HCT116 (cell line): ENCODE measurements around the gene KAT6B. TPM values are rescaled to one million over a fixed set of nuclear protein-coding genes. Genes with fewer than 3 reads are reported as not detected.

Experiments
- ATAC-seq: fragments of 200-7000 bp; cut with Tn5 transposase; 2 replicates; pipeline ENCODE4 v1.9.1; 2020; ENCODE audit warnings: mild to moderate bottlenecking, moderate library complexity
- BruUV-seq: library from RNA; stranded (reverse); fragments of 400-500 nt; replicated peaks from 2 replicates; lab custom pipeline; 2021; lab: Mats Ljungman, UMichigan
- CTCF ChIA-PET: fragments of 300-600 bp; sonication (Branson Sonifier 250); formaldehyde crosslinking; loops from one replicate; lab custom pipeline; 2021; ENCODE audit warnings: antibody characterized with exemption; lab: Charles Lee
- POLR2A ChIA-PET: fragments of 300-600, 350-600 bp; sonication (Branson Sonifier 250); formaldehyde crosslinking; loops from one replicate; lab custom pipeline; 2021; ENCODE audit warnings: antibody characterized with exemption; lab: Charles Lee
- RAD21 ChIA-PET, 2 experiments: fragments of 300-600 bp; sonication (Branson Sonifier 250); formaldehyde crosslinking; loops; one replicate each; lab custom pipeline; 2023; ENCODE audit warnings: low total read pairs in 2 of 2; ENCODE audit not compliant: uncharacterized antibody in 2 of 2, unreplicated experiment in 2 of 2, low non-redundant PET in 1 of 2; lab: Charles Lee
- DNase-seq: peaks from one replicate; pipeline ENCODE4 v3.0.0-alpha.2; 2010; ENCODE audit warnings: low read depth, low spot score
- H2AFZ ChIP-seq: fragments of 200-600 bp; shearing (Covaris generic), sonication (generic); 2 replicates; pipeline ENCODE4 v1.6.1; 2017; ENCODE audit warnings: low read depth, mixed run types, mixed read lengths, antibody characterized with exemption, low read length; ENCODE audit not compliant: poor library complexity, severe bottlenecking
- H3K27ac ChIP-seq: 2 replicates; pipeline ENCODE4 v1.5.1; 2012; ENCODE audit warnings: low read depth, low read length
- H3K27me3 ChIP-seq: fragments of 200-600 bp; sonication (generic); 2 replicates; pipeline ENCODE4 v1.6.1; 2016; ENCODE audit warnings: mixed run types, low read length, mixed read lengths; ENCODE audit not compliant: insufficient read depth
- H3K36me3 ChIP-seq, 2 experiments: fragments of 200-500 bp in 1 of 2; fragments of 200-600 bp in 1 of 2; sonication (Bioruptor generic) in 1 of 2; sonication (generic) in 1 of 2; 2 replicates each; pipeline versions ENCODE4 v1.5.1 to v1.6.1; 2014 to 2016; ENCODE audit warnings: low read length in 2 of 2, inconsistent platforms in 1 of 2, mixed read lengths in 1 of 2, mixed run types in 1 of 2; ENCODE audit not compliant: insufficient read depth in 2 of 2, control insufficient read depth in 1 of 2
- H3K4me1 ChIP-seq, 2 experiments: fragments of 200-600 bp in 1 of 2; sonication (generic) in 1 of 2; 2 replicates each; pipeline versions ENCODE4 v1.5.1 to v1.6.1; 2012 to 2017; ENCODE audit warnings: low read length in 2 of 2, inconsistent platforms in 1 of 2, mild to moderate bottlenecking in 1 of 2, mixed read lengths in 1 of 2, mixed run types in 1 of 2, moderate library complexity in 1 of 2; ENCODE audit not compliant: insufficient read depth in 2 of 2, control insufficient read depth in 1 of 2
- H3K4me2 ChIP-seq: fragments of 200-600 bp; sonication (generic); 2 replicates; pipeline ENCODE4 v1.6.1; 2017; ENCODE audit warnings: mixed run types, low read length, mixed read lengths
- H3K4me3 ChIP-seq, 2 experiments: fragments of 200-600 bp in 1 of 2; sonication (generic) in 1 of 2; replicated peaks in 1 of 2; 2 replicates each; pipeline ENCODE4 v1.5.1; 2011 to 2016; ENCODE audit warnings: low read length in 2 of 2, control low read depth in 1 of 2, low read depth in 1 of 2, mild to moderate bottlenecking in 1 of 2, mixed read lengths in 1 of 2, mixed run types in 1 of 2
- H3K79me2 ChIP-seq: fragments of 200-600 bp; sonication (generic); 2 replicates; pipeline ENCODE4 v1.6.1; 2017; ENCODE audit warnings: mild to moderate bottlenecking, mixed run types, low read length, moderate library complexity, mixed read lengths; ENCODE audit not compliant: insufficient read depth
- H3K9ac ChIP-seq: fragments of 200-600 bp; sonication (generic); 2 replicates; pipeline ENCODE4 v1.6.1; 2016; ENCODE audit warnings: low read length, mixed read lengths
- H3K9me2 ChIP-seq: fragments of 200-600 bp; sonication (generic), shearing (Covaris generic); 2 replicates; pipeline ENCODE4 v1.6.1; 2017; ENCODE audit warnings: mixed run types, mild to moderate bottlenecking, moderate library complexity; ENCODE audit not compliant: insufficient read depth
- H3K9me3 ChIP-seq, 2 experiments: fragments of 200-500 bp in 1 of 2; fragments of 200-600 bp in 1 of 2; sonication (Bioruptor generic) in 1 of 2; sonication (generic) in 1 of 2; 2 replicates each; pipeline ENCODE4 v1.6.1; 2014 to 2017; ENCODE audit warnings: low read length in 2 of 2, mixed read lengths in 2 of 2, inconsistent platforms in 1 of 2, low read depth in 1 of 2, mild to moderate bottlenecking in 1 of 2, mixed run types in 1 of 2, moderate library complexity in 1 of 2; ENCODE audit not compliant: control insufficient read depth in 1 of 2, insufficient read depth in 1 of 2
- H4K20me1 ChIP-seq: fragments of 200-600 bp; sonication (generic), shearing (Covaris generic); 2 replicates; pipeline ENCODE4 v1.6.1; 2017; ENCODE audit warnings: mixed run types, mild to moderate bottlenecking, moderate library complexity; ENCODE audit not compliant: insufficient read depth
- CBX3 ChIP-seq: IDR thresholded peaks from 2 replicates; pipeline ENCODE4 v1.6.1; 2012; ENCODE audit warnings: low read depth
- CEBPB ChIP-seq: IDR thresholded peaks from 2 replicates; pipeline ENCODE4 v1.6.1; 2012; ENCODE audit warnings: low read depth
- EGR1 ChIP-seq: IDR thresholded peaks from 2 replicates; pipeline ENCODE4 v1.6.1; 2012; ENCODE audit warnings: low read depth
- ELF1 ChIP-seq: IDR thresholded peaks from 2 replicates; pipeline ENCODE4 v1.6.1; 2012; ENCODE audit warnings: low read depth, borderline replicate concordance
- FOSL1 ChIP-seq: IDR thresholded peaks from 2 replicates; pipeline ENCODE4 v1.6.1; 2012; ENCODE audit warnings: low read depth
- MAX ChIP-seq: IDR thresholded peaks from 2 replicates; pipeline ENCODE4 v1.6.1; 2012
- POLR2A ChIP-seq: IDR thresholded peaks from 2 replicates; pipeline ENCODE4 v1.7.0; 2011; ENCODE audit warnings: borderline replicate concordance; ENCODE audit not compliant: insufficient read depth, insufficient read length; ENCODE audit errors: extremely low read depth
- POLR2AphosphoS5 ChIP-seq: IDR thresholded peaks from 2 replicates; pipeline ENCODE4 v1.6.1; 2011; ENCODE audit warnings: mild to moderate bottlenecking, low read depth, low read length, moderate library complexity
- RAD21 ChIP-seq: IDR thresholded peaks from 2 replicates; pipeline ENCODE4 v1.6.1; 2012; ENCODE audit warnings: low read depth, mild to moderate bottlenecking
- SIN3A ChIP-seq: IDR thresholded peaks from 2 replicates; pipeline ENCODE4 v1.6.1; 2012; ENCODE audit warnings: low read depth
- SRF ChIP-seq: IDR thresholded peaks from 2 replicates; pipeline ENCODE4 v1.6.1; 2012; ENCODE audit warnings: low read depth
- ZBTB33 ChIP-seq: IDR thresholded peaks from 2 replicates; pipeline ENCODE4 v1.6.1; 2011; ENCODE audit warnings: mild to moderate bottlenecking, low read length, moderate library complexity; ENCODE audit not compliant: insufficient replicate concordance; ENCODE audit errors: extremely low read depth
- ZFX ChIP-seq: fragments of 450-650 bp; IDR thresholded peaks from 2 replicates; pipeline ENCODE4 v1.6.1; 2017
- ZNF274 ChIP-seq: fragments of 200-500 bp; sonication (Bioruptor generic); IDR thresholded peaks from 2 replicates; pipeline ENCODE4 v1.6.1; 2014; ENCODE audit warnings: mild to moderate bottlenecking, low read depth, low read length, inconsistent platforms
- intact Hi-C: fragments of 100-400 bp; cut with micrococcal nuclease; formaldehyde crosslinking; loops from 2 replicates; pipeline ENCODE4 v1.10.0; 2022
- total RNA-seq: library from RNA; stranded (reverse); gene quantifications from one replicate; pipeline ENCODE4 v1.2.1, GENCODE V29; 2021; ENCODE audit not compliant: unreplicated experiment
- TF ChIP-seq, protein P1 (sequence below), 3 experiments: fragments of 200-600 bp in 1 of 3; sonication (generic) in 1 of 3; IDR thresholded peaks in 2 of 3; conservative IDR thresholded peaks in 1 of 3; 2 replicates each; pipeline ENCODE4 v1.5.1; 2012 to 2017; ENCODE audit warnings: low read depth in 2 of 3, low read length in 2 of 3, antibody characterized with exemption in 1 of 3, borderline replicate concordance in 1 of 3, control low read depth in 1 of 3, mild to moderate bottlenecking in 1 of 3, mixed read lengths in 1 of 3, mixed run types in 1 of 3, moderate library complexity in 1 of 3; ENCODE audit not compliant: insufficient read depth in 1 of 3

KAT6B gene
- total RNA-seq, 1 experiment from 2014 or later = 17.8 TPM

DNA sequence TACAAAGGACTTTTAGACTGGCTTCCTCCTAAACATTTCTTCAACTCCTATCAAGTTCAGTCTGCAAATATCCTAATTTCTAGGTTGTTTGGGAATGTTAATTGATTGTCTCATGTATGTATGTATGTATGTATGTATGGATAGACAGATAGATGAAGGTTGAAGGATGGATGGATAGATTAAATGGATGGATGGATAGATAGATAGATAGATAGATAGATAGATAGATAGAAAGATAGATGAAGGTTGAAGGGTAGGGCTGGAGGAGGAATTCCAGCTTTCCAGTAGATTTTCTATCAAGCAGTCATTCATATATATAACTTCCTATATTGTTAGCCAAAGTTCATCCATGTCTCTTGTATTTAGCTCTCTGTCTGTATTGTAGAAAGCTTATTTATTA lies 85.8 kb downstream of the KAT6B start:
- no peak overlapping the region for H2AFZ ChIP-seq
- no TSS peak for BruUV-seq
- no peak for DNase-seq
- H3K9me3 ChIP-seq = no peaks in the 10 kb centered on the region
- no peak for ATAC-seq
- H4K20me1 ChIP-seq = no peaks in the 10 kb centered on the region
- intact Hi-C loops = no loop called here
- ChIA-PET RAD21 (no interaction called here), CTCF (no interaction called here), POLR2A (no interaction called here)
- no peaks in the 10 kb centered on the region for H3K36me3 ChIP-seq
- H3K9me2 ChIP-seq = no peaks in the 10 kb centered on the region
- H3K4me2 ChIP-seq = no peak overlapping the region
- H3K79me2 ChIP-seq = peaks cover 5% of the 10 kb centered on the region; the same call in 1 of the 2 replicates
- H3K9ac ChIP-seq = no peak overlapping the region
- H3K27me3 ChIP-seq = no peaks in the 10 kb centered on the region
- no peak for TF ChIP-seq SIN3A
- TF ChIP-seq CBX3 = no peak
- no peak for TF ChIP-seq FOSL1
- TF ChIP-seq CEBPB = no peak
- TF ChIP-seq EGR1 = no peak
- TF ChIP-seq SRF = no peak
- no peak for TF ChIP-seq ELF1
- TF ChIP-seq, protein P1, sequence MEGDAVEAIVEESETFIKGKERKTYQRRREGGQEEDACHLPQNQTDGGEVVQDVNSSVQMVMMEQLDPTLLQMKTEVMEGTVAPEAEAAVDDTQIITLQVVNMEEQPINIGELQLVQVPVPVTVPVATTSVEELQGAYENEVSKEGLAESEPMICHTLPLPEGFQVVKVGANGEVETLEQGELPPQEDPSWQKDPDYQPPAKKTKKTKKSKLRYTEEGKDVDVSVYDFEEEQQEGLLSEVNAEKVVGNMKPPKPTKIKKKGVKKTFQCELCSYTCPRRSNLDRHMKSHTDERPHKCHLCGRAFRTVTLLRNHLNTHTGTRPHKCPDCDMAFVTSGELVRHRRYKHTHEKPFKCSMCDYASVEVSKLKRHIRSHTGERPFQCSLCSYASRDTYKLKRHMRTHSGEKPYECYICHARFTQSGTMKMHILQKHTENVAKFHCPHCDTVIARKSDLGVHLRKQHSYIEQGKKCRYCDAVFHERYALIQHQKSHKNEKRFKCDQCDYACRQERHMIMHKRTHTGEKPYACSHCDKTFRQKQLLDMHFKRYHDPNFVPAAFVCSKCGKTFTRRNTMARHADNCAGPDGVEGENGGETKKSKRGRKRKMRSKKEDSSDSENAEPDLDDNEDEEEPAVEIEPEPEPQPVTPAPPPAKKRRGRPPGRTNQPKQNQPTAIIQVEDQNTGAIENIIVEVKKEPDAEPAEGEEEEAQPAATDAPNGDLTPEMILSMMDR (IDR thresholded peaks at IDR 0.05 in 2 of 3, conservative IDR thresholded peaks at IDR 0.05 in 1 of 3; ENCODE audit: borderline replicate concordance in 1 of 3, insufficient read depth in 1 of 3, low read depth in 2 of 3, low read length in 2 of 3) = no peak
- no peak for TF ChIP-seq RAD21
- TF ChIP-seq MAX = no peak
- TF ChIP-seq POLR2A = no peak
- TF ChIP-seq ZFX = no peak
- no peak for TF ChIP-seq ZNF274
- TF ChIP-seq POLR2AphosphoS5 = no peak
- TF ChIP-seq ZBTB33 = no peak
- H3K4me1 ChIP-seq = peaks cover 2 to 11% of the 10 kb centered on the region in 2 experiments; a peak in 3 of 4 replicates
- H3K27ac ChIP-seq = no peak overlapping the region
- H3K4me3 ChIP-seq = no peak overlapping the region
